ENCODE measurements around the gene CBX1. TPM values are rescaled to one million over a fixed set of nuclear protein-coding genes. Genes with fewer than 3 reads are reported as not detected.

CBX1 gene
- total RNA-seq, 1 donor from 2014 or later = 20.2 TPM

DNA sequence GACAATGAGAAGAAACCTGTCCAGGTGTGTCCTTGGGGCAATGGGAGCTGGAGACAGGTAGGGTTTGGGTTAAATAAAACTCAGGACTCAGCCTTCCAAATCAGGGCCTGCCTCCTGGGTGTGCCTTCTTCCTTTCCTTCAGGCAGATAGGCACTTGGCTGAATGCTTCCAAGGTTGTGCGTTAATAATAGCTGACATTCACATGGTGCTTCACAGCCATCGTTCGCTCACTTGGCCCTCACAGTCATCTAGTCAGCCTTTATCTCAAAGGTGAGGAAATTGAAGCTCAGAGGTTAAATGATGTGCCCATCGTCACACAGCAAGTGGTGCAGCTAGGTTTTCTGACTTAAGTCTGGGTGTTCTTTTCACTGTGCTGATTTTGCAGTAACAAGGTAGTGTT is 43.7 kb downstream of the CBX1 start:
- Histone ChIP-seq H3K4me3 (no peak overlapping the region), H3K36me3 (peaks cover 57 to 77% of the 10 kb centered on the region in 2 donors), H3K4me1 (peaks cover 23 to 38% of the 10 kb centered on the region in 2 donors), H3K9me3 (no peaks in the 10 kb centered on the region), H3K27me3 (no peaks in the 10 kb centered on the region), H3K27ac (no peak overlapping the region)
- TF ChIP-seq, protein P1, sequence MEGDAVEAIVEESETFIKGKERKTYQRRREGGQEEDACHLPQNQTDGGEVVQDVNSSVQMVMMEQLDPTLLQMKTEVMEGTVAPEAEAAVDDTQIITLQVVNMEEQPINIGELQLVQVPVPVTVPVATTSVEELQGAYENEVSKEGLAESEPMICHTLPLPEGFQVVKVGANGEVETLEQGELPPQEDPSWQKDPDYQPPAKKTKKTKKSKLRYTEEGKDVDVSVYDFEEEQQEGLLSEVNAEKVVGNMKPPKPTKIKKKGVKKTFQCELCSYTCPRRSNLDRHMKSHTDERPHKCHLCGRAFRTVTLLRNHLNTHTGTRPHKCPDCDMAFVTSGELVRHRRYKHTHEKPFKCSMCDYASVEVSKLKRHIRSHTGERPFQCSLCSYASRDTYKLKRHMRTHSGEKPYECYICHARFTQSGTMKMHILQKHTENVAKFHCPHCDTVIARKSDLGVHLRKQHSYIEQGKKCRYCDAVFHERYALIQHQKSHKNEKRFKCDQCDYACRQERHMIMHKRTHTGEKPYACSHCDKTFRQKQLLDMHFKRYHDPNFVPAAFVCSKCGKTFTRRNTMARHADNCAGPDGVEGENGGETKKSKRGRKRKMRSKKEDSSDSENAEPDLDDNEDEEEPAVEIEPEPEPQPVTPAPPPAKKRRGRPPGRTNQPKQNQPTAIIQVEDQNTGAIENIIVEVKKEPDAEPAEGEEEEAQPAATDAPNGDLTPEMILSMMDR (IDR thresholded peaks at IDR 0.05) = no peak
- DNase-seq (ENCODE audit: low spot score in 2 of 2) = no peak
- intact Hi-C loops (cut with DNase I) = loop anchor here (10.0 kb wide), 1 partner anchor 1137 kb away; no protein-coding TSS in a partner anchor

DNA sequence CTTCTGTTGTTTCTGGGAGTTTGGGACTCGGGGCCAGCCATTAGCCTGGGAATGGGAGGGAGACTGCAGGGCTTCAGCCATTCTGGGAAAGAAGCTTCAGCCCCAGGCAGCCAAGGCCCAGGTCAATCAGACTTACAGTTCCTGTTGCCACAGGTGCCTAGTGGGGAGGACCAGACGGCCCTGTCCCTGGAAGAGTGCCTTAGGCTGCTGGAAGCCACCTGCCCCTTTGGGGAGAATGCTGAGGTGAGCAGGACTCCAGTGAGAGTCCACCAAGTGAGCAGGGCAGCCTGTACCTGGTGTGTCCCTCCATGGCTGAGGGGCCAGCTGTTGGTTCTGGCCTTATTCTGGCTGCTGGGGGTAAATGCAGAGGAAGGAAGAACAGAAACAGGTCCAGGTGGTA is 44.4 kb downstream of the CBX1 start:
- H3K9me3 ChIP-seq = no peaks in the 10 kb centered on the region
- H3K4me1 ChIP-seq = peaks cover 29 to 46% of the 10 kb centered on the region in 2 donors
- H3K27me3 ChIP-seq = no peaks in the 10 kb centered on the region
- no peak for DNase-seq (ENCODE audit: low spot score in 2 of 2)
- TF ChIP-seq, protein P1 (IDR thresholded peaks at IDR 0.05) = no peak
- H3K4me3 ChIP-seq = no peak overlapping the region
- no peak overlapping the region for H3K27ac ChIP-seq
- peaks cover 50 to 70% of the 10 kb centered on the region in 2 donors for H3K36me3 ChIP-seq
- intact Hi-C loops (cut with DNase I) = loop anchor here (10.0 kb wide), 1 partner anchor 1138 kb away; no protein-coding TSS in a partner anchor

DNA sequence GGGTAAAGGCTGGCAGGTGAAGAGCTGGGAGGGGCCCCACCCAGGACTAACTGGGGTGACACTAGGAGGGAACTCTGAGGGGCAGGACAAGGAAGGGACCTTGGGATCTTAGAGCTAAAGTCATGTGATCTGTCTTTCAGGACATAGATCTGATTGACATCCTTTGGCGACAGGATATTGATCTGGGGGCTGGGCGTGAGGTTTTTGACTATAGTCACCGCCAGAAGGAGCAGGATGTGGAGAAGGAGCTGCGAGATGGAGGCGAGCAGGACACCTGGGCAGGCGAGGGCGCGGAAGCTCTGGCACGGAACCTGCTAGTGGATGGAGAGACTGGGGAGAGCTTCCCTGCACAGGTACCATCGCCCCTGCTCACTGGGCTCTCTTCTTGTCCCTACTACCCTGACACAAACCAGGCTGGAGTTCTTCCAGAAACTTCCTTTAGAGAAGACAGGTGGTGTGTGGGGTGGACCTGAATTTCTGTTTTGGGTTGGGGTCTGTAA is 45.0 kb downstream of the CBX1 start:
- Histone ChIP-seq H3K27me3 (no peaks in the 10 kb centered on the region), H3K4me1 (peaks cover 30 to 51% of the 10 kb centered on the region in 2 donors), H3K9me3 (no peaks in the 10 kb centered on the region), H3K4me3 (no peak overlapping the region), H3K36me3 (peaks cover 48 to 67% of the 10 kb centered on the region in 2 donors), H3K27ac (peak overlapping the region in 1 of 2 donors; percentile 5)
- TF ChIP-seq, protein P1 (IDR thresholded peaks at IDR 0.05) = no peak
- intact Hi-C loops (cut with DNase I) = loop anchor here (10.0 kb wide), 1 partner anchor 1139 kb away; no protein-coding TSS in a partner anchor
- no peak for DNase-seq (ENCODE audit: low spot score in 2 of 2)

DNA sequence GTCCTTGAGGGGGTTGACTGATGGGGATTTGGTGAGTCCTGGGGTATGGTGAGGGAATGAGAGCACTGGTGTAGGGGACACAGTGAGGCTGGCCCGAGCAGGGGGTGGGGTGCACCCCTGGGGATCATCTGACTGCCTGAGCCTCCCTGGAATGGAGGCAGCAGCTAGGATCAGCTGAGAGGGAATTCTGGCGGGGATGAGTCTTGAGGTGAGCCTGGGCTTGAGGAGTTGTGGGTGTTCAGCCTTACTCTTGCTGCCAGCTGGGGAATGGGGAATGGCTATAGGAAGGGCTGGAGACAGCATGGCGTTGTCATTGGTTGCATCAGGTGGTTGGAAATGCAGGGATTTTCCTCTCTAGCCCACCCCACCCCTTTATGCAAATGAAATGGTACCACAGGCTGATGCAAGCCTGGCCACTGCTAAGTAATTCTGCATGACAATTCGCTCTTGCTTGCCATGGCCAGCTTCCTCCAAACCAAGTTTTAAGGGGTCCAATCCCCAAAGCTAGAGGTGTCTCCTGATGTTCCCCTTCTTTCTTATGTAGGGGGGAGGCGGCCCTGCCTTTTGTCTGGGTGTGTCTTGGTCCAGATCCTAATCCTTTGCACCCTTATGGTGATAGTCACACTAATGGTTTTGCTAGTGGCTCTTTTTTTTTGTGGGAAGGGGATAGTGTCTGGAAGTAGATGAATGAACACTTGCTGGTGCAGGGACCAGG is 45.6 kb downstream of the CBX1 start:
- DNase-seq (ENCODE audit: low spot score in 2 of 2) = no peak
- TF ChIP-seq, protein P1 (IDR thresholded peaks at IDR 0.05) = no peak
- Histone ChIP-seq H3K27me3 (no peaks in the 10 kb centered on the region), H3K4me1 (peaks cover 36 to 57% of the 10 kb centered on the region in 2 donors), H3K36me3 (peaks cover 45 to 68% of the 10 kb centered on the region in 2 donors), H3K4me3 (no peak overlapping the region), H3K27ac (peak overlapping the region in 1 of 2 donors; percentile 90), H3K9me3 (no peaks in the 10 kb centered on the region)
- intact Hi-C loops (cut with DNase I) = loop anchor here (10.0 kb wide), 1 partner anchor 1139 kb away; no protein-coding TSS in a partner anchor

DNA sequence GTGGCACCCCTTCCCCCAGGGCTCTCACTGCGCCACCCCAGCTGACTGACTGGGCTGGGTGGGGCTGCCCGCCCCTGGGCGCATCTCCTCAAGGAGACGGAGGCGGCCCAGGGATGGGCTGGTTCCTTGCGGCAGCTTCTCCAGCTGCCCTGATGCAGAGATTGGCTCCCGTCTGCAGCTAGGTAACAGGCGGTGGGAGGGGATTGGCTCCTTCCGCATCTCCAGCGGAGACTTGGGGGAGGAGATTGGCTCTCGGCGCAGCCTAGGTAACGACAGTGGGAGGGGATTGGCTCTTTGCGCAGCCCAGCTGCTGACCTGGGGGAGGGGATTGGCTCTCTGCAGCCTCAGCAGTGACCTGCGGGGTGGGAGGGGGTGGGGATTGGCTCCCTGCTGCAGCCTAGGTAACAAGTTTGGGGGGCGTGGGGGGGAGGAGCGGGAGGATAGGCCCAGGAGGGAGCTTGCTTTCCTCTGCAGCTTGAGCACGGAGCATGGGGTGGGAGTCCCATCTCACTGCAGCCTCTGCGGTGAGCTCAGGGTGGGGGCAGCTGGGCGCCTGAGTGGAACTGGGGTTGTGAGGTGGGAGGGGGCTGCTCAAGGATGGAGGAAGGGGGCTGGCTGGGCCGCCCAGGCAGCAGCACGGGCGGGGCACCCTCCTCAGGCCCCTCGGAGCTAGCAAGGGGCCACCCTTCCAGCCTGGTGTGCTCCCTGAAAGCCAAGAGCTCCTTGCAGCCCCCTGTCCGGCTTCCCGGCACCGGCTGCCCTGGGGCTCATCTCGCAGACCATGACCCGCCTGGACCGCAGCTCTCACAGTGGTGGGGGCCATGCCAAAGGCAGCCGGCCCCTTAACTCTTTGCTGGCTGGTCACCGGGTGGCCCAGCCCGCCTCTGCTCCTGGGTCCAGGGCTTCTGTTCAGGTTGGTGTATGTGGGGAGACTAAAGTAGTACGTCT is 46.8 kb downstream of the CBX1 start:
- TF ChIP-seq, protein P1 (IDR thresholded peaks at IDR 0.05) = no peak
- H3K4me1 ChIP-seq = peaks cover 43 to 62% of the 10 kb centered on the region in 2 donors
- peak overlapping the region; percentile 37 to 88 for H3K4me3 ChIP-seq
- no peaks in the 10 kb centered on the region for H3K27me3 ChIP-seq
- H3K9me3 ChIP-seq = no peaks in the 10 kb centered on the region
- H3K36me3 ChIP-seq = peaks cover 36 to 56% of the 10 kb centered on the region in 2 donors
- DNase-seq (ENCODE audit: low spot score in 2 of 2) = no peak
- intact Hi-C loops (cut with DNase I) = loop anchor here (10.0 kb wide), 1 partner anchor 1140 kb away; no protein-coding TSS in a partner anchor
- peak overlapping the region; percentile 90 to 95 for H3K27ac ChIP-seq
